ENCODE measurements around the gene ADK. TPM values are rescaled to one million over a fixed set of nuclear protein-coding genes. Genes with fewer than 3 reads are reported as not detected.

The ADK gene
- total RNA-seq, 1 donor from 2014 or later, result 26.2 TPM

DNA sequence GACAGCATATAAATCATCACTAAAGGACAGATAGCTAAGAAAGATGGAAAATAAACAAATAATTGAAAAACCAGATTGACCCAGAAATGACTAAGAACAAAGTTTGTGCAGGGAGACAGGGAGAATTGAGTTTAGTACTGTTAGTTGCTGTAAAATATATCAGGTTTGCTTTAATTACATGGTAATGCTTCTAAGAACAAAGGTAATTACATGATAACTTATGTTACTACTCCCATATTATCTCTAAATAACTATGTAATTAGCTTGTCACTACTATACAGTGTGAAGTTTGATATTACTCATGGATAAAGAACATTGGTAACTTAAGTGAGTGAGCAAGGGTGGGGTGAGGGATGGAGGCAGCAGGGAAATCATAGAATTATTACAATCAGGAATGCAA lies 540.1 kb downstream of the ADK start:
- TF ChIP-seq, protein P1, sequence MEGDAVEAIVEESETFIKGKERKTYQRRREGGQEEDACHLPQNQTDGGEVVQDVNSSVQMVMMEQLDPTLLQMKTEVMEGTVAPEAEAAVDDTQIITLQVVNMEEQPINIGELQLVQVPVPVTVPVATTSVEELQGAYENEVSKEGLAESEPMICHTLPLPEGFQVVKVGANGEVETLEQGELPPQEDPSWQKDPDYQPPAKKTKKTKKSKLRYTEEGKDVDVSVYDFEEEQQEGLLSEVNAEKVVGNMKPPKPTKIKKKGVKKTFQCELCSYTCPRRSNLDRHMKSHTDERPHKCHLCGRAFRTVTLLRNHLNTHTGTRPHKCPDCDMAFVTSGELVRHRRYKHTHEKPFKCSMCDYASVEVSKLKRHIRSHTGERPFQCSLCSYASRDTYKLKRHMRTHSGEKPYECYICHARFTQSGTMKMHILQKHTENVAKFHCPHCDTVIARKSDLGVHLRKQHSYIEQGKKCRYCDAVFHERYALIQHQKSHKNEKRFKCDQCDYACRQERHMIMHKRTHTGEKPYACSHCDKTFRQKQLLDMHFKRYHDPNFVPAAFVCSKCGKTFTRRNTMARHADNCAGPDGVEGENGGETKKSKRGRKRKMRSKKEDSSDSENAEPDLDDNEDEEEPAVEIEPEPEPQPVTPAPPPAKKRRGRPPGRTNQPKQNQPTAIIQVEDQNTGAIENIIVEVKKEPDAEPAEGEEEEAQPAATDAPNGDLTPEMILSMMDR (IDR thresholded peaks at IDR 0.05; ENCODE audit: unreplicated experiment), result no peak
- H3K36me3 Mint-ChIP-seq, result peaks cover 6% of the 10 kb centered on the region
- H3K9me3 Mint-ChIP-seq, result no peaks in the 10 kb centered on the region
- H3K27ac Mint-ChIP-seq, result no peak overlapping the region
- H3K4me3 Mint-ChIP-seq, result no peak overlapping the region
- no peak for DNase-seq (ENCODE audit: low spot score in 2 of 2, unreplicated experiment in 2 of 2)
- no peaks in the 10 kb centered on the region for H3K4me1 Mint-ChIP-seq
- no peaks in the 10 kb centered on the region for H3K27me3 Mint-ChIP-seq (ENCODE audit: low read depth)

- Mint-ChIP-seq H3K4me3 (no peak overlapping the region), H3K36me3 (peaks cover 8% of the 10 kb centered on the region), H3K9me3 (no peaks in the 10 kb centered on the region), H3K4me1 (no peaks in the 10 kb centered on the region), H3K27ac (no peak overlapping the region), H3K27me3 (ENCODE audit: low read depth) (no peaks in the 10 kb centered on the region)
- TF ChIP-seq, protein P1 (IDR thresholded peaks at IDR 0.05; ENCODE audit: unreplicated experiment), result no peak
- no peak for DNase-seq (ENCODE audit: low spot score in 2 of 2, unreplicated experiment in 2 of 2)
These were observed 553.8 kb downstream of the ADK start for GRCh38 chr10:74704629-74705357.

DNA sequence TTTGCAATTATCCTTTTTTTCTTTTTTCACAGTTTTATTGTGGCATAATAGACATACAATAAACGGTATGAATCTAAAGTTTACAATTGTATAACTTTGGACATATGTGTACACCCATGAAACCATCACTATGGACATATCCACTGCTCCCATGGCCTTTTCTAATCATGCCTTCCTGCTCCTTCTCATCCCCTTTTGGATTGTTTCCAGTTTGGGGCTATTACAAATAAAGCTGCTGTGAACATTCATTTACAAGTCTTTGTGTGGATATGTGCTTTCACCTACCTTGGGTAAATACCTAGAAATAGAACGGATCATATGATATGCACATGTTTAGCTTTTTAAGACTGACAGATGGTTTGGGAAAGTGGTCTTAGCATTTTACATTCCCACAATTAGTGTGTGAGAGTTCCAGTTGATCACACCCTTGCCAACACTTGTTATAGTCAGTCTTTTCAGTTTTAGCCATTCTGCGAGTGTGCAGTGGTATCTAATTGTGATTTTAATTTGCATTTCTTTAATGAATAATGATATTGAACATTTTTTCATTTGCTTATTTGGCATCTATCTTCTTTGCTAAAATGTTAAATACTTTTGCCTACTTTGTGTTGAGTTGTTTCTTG lies 554.4 kb downstream of the ADK start:
- no peaks in the 10 kb centered on the region for H3K27me3 Mint-ChIP-seq (ENCODE audit: low read depth)
- DNase-seq (ENCODE audit: low spot score in 2 of 2, unreplicated experiment in 2 of 2), result no peak
- TF ChIP-seq, protein P1 (IDR thresholded peaks at IDR 0.05; ENCODE audit: unreplicated experiment), result no peak
- no peak overlapping the region for H3K27ac Mint-ChIP-seq
- H3K9me3 Mint-ChIP-seq, result peaks cover 4% of the 10 kb centered on the region
- peaks cover 12% of the 10 kb centered on the region for H3K36me3 Mint-ChIP-seq
- H3K4me1 Mint-ChIP-seq, result no peaks in the 10 kb centered on the region
- no peak overlapping the region for H3K4me3 Mint-ChIP-seq

- H3K9me3 Mint-ChIP-seq, result peaks cover 8% of the 10 kb centered on the region
- H3K27me3 Mint-ChIP-seq (ENCODE audit: low read depth), result no peaks in the 10 kb centered on the region
- TF ChIP-seq, protein P1 (IDR thresholded peaks at IDR 0.05; ENCODE audit: unreplicated experiment), result no peak
- no peak for DNase-seq (ENCODE audit: low spot score in 2 of 2, unreplicated experiment in 2 of 2)
- H3K27ac Mint-ChIP-seq, result no peak overlapping the region
- peaks cover 19% of the 10 kb centered on the region for H3K36me3 Mint-ChIP-seq
- H3K4me1 Mint-ChIP-seq, result no peaks in the 10 kb centered on the region
- no peak overlapping the region for H3K4me3 Mint-ChIP-seq
These were observed 555.9 kb downstream of the ADK start for GRCh38 chr10:74706966-74707365.

GRCh38 chr10:74708246-74708645 lies 557.2 kb downstream of the ADK start:
- no peak overlapping the region for H3K27ac Mint-ChIP-seq
- H3K27me3 Mint-ChIP-seq (ENCODE audit: low read depth), result no peaks in the 10 kb centered on the region
- TF ChIP-seq, protein P1 (IDR thresholded peaks at IDR 0.05; ENCODE audit: unreplicated experiment), result no peak
- H3K4me1 Mint-ChIP-seq, result no peaks in the 10 kb centered on the region
- H3K4me3 Mint-ChIP-seq, result no peak overlapping the region
- H3K36me3 Mint-ChIP-seq, result peaks cover 27% of the 10 kb centered on the region
- no peak for DNase-seq (ENCODE audit: low spot score in 2 of 2, unreplicated experiment in 2 of 2)
- H3K9me3 Mint-ChIP-seq, result peaks cover 17% of the 10 kb centered on the region

Data from mesothelial cell of epicardium (in vitro differentiated cells).